ENCODE results near the gene ARHGEF28. TPM values are rescaled to one million over a fixed set of nuclear protein-coding genes. Genes with fewer than 3 reads are reported as not detected.

Gene ARHGEF28
- total and polyA plus RNA-seq, 9 of the 15 experiments (the other 6 are each of a cell fraction or from before 2014, with no cell fraction given) = 0.27 TPM; not detected in 8

- DNase-seq (ENCODE audit: extremely low read depth in 1 of 4, low spot score in 3 of 4) (no peak), FAIRE-seq (no peak), ATAC-seq (no peak)
- Histone ChIP-seq H3K4me1 (replicated peaks in 1 of 2; ENCODE audit: control insufficient read depth in 2 of 2, insufficient read depth in 2 of 2, low read length in 2 of 2) (no peaks in the 10 kb centered on the region), H3K9ac (ENCODE audit: insufficient read depth in 1 of 2, low read depth in 2 of 2, low read length in 2 of 2) (no peak overlapping the region), H3K4me3 (no peak overlapping the region), H3K79me2 (ENCODE audit: control insufficient read depth, insufficient read depth, low read length) (no peaks in the 10 kb centered on the region), H4K20me1 (replicated peaks; ENCODE audit: control insufficient read depth, insufficient read depth, low read length) (no peaks in the 10 kb centered on the region), H3K9me3 (replicated peaks; ENCODE audit: control insufficient read depth, insufficient read depth, low read depth, low read length) (no peaks in the 10 kb centered on the region), H3K36me3 (ENCODE audit: control insufficient read depth, insufficient read depth, low read length) (no peaks in the 10 kb centered on the region), H2AFZ (ENCODE audit: low read depth, low read length) (no peak overlapping the region), H3K9me1 (ENCODE audit: control insufficient read depth, insufficient read depth, low read length) (no peaks in the 10 kb centered on the region), H3K4me2 (ENCODE audit: insufficient read depth, low read length) (no peak overlapping the region), H3K27ac (ENCODE audit: extremely low read depth, low read depth, low read length) (no peak overlapping the region), H3K27me3 (ENCODE audit: control insufficient read depth in 2 of 2, insufficient read depth in 2 of 2, low read length in 2 of 2) (peaks cover 12 to 17% of the 10 kb centered on the region in 2 experiments; a peak in 4 of 5 replicates)
- POLR2A ChIA-PET = no interaction called here
- no TSS peak for BruUV-seq (replicated peaks)
- CTCF ChIA-PET (ENCODE audit: low intra/inter-chr PET ratio) = no interaction called here
- in situ Hi-C loops (cut with MboI) = no loop called here
- intact Hi-C loops (cut with micrococcal nuclease) = no loop called here
- WGBS (ENCODE audit: insufficient coverage, low coverage, missing lambda C conversion rate) = 0% methylated on average over 4 of the region's 4 CpGs
- TF ChIP-seq TAF1 (IDR thresholded peaks at IDR 0.05; ENCODE audit: control insufficient read depth, extremely low read depth, insufficient read depth, low read length, severe bottlenecking) (no peak), PRMT5 (CRISPR knock-in tag; IDR thresholded peaks at IDR 0.05) (no peak), XRCC4 (IDR thresholded peaks at IDR 0.05; ENCODE audit: extremely low read depth, insufficient read depth, insufficient read length) (no peak), ZFP1 (CRISPR knock-in tag; IDR thresholded peaks at IDR 0.05) (no peak), PREB (CRISPR knock-in tag; IDR thresholded peaks at IDR 0.05) (no peak), NEUROD1 (IDR thresholded peaks at IDR 0.05; ENCODE audit: borderline replicate concordance, low read depth, low read length, partially characterized antibody) (no peak), JUNB (CRISPR knock-in tag; conservative IDR thresholded peaks at IDR 0.05) (no peak), SAFB (IDR thresholded peaks at IDR 0.05; ENCODE audit: borderline replicate concordance, low read depth, low read length) (no peak)
- TF ChIP-seq, protein P1, sequence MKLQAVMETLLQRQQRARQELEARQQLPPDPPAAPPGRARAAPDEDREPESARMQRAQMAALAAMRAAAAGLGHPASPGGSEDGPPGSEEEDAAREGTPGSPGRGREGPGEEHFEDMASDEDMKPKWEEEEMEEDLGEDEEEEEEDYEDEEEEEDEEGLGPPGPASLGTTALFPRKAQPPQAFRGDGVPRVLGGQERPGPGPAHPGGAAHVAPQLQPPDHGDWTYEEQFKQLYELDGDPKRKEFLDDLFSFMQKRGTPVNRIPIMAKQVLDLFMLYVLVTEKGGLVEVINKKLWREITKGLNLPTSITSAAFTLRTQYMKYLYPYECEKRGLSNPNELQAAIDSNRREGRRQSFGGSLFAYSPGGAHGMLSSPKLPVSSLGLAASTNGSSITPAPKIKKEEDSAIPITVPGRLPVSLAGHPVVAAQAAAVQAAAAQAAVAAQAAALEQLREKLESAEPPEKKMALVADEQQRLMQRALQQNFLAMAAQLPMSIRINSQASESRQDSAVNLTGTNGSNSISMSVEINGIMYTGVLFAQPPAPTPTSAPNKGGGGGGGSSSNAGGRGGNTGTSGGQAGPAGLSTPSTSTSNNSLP (IDR thresholded peaks at IDR 0.05; ENCODE audit: borderline replicate concordance, low read depth, low read length) = no peak
- TF ChIP-seq, protein P2, sequence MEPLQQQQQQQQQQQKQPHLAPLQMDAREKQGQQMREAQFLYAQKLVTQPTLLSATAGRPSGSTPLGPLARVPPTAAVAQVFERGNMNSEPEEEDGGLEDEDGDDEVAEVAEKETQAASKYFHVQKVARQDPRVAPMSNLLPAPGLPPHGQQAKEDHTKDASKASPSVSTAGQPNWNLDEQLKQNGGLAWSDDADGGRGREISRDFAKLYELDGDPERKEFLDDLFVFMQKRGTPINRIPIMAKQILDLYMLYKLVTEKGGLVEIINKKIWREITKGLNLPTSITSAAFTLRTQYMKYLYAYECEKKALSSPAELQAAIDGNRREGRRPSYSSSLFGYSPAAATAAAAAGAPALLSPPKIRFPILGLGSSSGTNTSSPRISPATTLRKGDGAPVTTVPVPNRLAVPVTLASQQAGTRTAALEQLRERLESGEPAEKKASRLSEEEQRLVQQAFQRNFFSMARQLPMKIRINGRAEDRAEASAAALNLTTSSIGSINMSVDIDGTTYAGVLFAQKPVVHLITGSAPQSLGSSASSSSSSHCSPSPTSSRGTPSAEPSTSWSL (CRISPR knock-in tag; IDR thresholded peaks at IDR 0.05; ENCODE audit: borderline replicate concordance) = no peak
Observed at GRCh38 chr5:73619606-73620333, 6.2 kb upstream of the ARHGEF28 start.
